ENCODE measurements around the gene ST8SIA6. TPM values are rescaled to one million over a fixed set of nuclear protein-coding genes. Genes with fewer than 3 reads are reported as not detected.

ST8SIA6 gene
- total and polyA plus RNA-seq, 9 of the 15 experiments (the other 6 are each of a cell fraction or from before 2014, with no cell fraction given) = 0.69 to 6.7 (median 5.0) TPM

DNA sequence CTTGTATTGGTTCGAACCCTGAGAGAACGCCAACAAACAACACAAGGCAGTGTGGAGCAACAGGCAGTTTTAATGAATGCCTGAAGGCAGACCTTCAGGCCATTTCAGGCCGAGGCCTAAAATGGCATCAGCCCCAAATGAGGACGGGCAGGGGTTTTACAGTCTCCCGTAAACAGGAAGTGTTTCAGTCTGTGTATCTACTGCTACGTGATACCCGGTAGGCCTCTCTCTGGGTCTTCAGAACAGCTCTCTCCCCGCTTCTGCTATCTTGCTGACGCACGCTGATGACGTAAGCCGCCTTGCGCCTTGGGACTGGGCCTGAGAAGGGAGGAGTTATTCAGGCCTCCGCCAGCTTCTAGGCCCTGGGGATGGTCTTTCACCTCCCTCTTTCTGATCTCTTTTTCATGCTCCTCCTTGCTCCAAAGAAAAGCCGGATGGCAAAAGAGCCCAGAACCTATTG lies 67.7 kb downstream of the ST8SIA6 start (continued):
- TF ChIP-seq, protein P1, sequence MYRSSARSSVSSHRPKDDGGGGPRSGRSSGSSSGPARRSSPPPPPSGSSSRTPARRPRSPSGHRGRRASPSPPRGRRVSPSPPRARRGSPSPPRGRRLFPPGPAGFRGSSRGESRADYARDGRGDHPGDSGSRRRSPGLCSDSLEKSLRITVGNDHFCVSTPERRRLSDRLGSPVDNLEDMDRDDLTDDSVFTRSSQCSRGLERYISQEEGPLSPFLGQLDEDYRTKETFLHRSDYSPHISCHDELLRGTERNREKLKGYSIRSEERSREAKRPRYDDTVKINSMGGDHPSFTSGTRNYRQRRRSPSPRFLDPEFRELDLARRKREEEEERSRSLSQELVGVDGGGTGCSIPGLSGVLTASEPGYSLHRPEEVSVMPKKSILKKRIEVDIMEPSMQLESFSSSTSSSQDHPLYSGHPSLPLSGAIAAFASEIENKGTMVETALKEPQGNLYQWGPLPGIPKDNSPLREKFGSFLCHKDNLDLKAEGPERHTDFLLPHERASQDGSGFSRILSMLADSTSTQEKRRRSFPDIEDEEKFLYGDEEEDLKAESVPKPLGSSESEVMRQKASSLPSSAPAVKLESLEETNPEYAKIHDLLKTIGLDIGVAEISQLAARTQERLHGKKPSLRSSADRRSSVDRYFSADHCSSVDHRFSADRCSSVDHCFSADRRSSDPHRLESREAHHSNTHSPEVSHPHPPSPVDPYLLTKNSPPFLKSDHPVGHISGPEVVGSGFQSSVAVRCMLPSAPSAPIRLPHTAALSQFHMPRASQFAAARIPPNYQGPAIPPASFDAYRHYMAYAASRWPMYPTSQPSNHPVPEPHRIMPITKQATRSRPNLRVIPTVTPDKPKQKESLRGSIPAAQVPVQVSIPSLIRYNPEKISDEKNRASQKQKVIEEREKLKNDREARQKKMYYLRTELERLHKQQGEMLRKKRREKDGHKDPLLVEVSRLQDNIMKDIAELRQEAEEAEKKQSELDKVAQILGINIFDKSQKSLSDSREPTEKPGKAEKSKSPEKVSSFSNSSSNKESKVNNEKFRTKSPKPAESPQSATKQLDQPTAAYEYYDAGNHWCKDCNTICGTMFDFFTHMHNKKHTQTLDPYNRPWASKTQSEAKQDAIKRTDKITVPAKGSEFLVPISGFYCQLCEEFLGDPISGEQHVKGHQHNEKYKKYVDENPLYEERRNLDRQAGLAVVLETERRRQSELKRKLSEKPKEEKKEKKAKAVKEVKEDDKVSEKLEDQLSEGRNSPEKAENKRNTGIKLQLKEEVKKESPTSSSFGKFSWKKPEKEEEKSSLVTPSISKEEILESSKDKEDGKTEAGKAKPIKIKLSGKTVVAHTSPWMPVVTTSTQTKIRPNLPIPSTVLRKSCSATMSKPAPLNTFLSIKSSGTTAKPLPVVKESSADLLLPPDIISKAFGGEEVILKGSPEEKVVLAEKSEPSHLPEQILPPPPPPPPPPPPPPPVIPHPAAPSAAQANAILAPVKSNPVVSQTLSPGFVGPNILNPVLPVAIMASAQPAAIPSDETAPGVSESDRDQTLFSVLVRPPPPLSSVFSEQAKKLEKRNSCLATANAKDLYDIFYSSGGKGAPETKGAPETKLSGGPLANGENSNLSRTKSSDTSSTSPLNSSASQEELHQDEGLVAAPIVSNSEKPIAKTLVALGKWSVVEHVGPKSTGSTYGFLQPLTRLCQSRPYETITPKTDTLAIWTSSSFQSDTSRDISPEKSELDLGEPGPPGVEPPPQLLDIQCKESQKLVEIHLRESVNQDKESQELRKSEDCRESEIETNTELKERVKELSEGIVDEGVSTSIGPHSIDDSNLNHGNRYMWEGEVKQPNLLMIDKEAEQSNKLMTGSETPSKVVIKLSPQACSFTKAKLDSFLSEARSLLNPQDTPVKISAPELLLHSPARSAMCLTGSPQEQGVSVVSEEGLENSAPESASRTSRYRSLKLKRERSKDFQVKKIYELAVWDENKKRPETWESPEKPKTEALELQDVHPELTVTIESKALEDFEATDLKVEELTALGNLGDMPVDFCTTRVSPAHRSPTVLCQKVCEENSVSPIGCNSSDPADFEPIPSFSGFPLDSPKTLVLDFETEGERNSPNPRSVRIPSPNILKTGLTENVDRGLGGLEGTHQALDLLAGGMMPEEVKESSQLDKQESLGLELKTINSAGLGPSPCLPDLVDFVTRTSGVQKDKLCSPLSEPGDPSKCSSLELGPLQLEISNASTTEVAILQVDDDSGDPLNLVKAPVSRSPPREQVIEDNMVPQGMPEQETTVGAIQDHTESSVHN (IDR thresholded peaks at IDR 0.05; ENCODE audit: borderline replicate concordance in 1 of 2, low read depth in 1 of 2) = no peak
- TF ChIP-seq, protein P2, sequence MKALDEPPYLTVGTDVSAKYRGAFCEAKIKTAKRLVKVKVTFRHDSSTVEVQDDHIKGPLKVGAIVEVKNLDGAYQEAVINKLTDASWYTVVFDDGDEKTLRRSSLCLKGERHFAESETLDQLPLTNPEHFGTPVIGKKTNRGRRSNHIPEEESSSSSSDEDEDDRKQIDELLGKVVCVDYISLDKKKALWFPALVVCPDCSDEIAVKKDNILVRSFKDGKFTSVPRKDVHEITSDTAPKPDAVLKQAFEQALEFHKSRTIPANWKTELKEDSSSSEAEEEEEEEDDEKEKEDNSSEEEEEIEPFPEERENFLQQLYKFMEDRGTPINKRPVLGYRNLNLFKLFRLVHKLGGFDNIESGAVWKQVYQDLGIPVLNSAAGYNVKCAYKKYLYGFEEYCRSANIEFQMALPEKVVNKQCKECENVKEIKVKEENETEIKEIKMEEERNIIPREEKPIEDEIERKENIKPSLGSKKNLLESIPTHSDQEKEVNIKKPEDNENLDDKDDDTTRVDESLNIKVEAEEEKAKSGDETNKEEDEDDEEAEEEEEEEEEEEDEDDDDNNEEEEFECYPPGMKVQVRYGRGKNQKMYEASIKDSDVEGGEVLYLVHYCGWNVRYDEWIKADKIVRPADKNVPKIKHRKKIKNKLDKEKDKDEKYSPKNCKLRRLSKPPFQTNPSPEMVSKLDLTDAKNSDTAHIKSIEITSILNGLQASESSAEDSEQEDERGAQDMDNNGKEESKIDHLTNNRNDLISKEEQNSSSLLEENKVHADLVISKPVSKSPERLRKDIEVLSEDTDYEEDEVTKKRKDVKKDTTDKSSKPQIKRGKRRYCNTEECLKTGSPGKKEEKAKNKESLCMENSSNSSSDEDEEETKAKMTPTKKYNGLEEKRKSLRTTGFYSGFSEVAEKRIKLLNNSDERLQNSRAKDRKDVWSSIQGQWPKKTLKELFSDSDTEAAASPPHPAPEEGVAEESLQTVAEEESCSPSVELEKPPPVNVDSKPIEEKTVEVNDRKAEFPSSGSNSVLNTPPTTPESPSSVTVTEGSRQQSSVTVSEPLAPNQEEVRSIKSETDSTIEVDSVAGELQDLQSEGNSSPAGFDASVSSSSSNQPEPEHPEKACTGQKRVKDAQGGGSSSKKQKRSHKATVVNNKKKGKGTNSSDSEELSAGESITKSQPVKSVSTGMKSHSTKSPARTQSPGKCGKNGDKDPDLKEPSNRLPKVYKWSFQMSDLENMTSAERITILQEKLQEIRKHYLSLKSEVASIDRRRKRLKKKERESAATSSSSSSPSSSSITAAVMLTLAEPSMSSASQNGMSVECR (CRISPR knock-in tag; IDR thresholded peaks at IDR 0.05) = no peak
- TF ChIP-seq U2AF2 (optimal IDR thresholded peaks at IDR 0.05; ENCODE audit: low read depth, low read length) (no peak), CSDE1 (IDR thresholded peaks at IDR 0.05) (no peak), BRF1 (IDR thresholded peaks at IDR 0.05; ENCODE audit: borderline replicate concordance, extremely low read depth, insufficient read length) (no peak), IRF2 (CRISPR knock-in tag; IDR thresholded peaks at IDR 0.05) (no peak), RUNX1 (IDR thresholded peaks at IDR 0.05; ENCODE audit: low read depth) (no peak), EGR1 (conservative IDR thresholded peaks at IDR 0.05) (no peak), HNRNPK (IDR thresholded peaks at IDR 0.05; ENCODE audit: low read depth, low read length, poor library complexity, severe bottlenecking) (no peak), SOX6 (IDR thresholded peaks at IDR 0.05) (no peak), NRF1 (conservative IDR thresholded peaks at IDR 0.05 in 1 of 2, IDR thresholded peaks at IDR 0.05 in 1 of 2) (0 out of 4 replicates have a peak, but pooled peaks of 1 of the 2 experiments have one; percentile 14), SRSF7 (optimal IDR thresholded peaks at IDR 0.05; ENCODE audit: low read depth, low read length) (no peak), EP400 (IDR thresholded peaks at IDR 0.05) (peak; percentile 58), PCBP2 (IDR thresholded peaks at IDR 0.05; ENCODE audit: low read depth, low read length, poor library complexity, severe bottlenecking) (no peak), ZBTB17 (CRISPR knock-in tag; IDR thresholded peaks at IDR 0.05) (no peak)
- TF ChIP-seq, protein P3, sequence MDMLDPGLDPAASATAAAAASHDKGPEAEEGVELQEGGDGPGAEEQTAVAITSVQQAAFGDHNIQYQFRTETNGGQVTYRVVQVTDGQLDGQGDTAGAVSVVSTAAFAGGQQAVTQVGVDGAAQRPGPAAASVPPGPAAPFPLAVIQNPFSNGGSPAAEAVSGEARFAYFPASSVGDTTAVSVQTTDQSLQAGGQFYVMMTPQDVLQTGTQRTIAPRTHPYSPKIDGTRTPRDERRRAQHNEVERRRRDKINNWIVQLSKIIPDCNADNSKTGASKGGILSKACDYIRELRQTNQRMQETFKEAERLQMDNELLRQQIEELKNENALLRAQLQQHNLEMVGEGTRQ (CRISPR knock-in tag; IDR thresholded peaks at IDR 0.05) = no peak

Data from K562 (cell line).